A673 (cell line): ENCODE measurements around the gene CYP3A7. TPM values are rescaled to one million over a fixed set of nuclear protein-coding genes. Genes with fewer than 3 reads are reported as not detected.
"Not testable (repeated sequence)": the region's sequence is repeated elsewhere in the genome, so short reads cannot be mapped to it uniquely, and the experiment has no call there.

ENCODE experiments used
- BruUV-seq: library from RNA; stranded (reverse); fragments of 400-500 nt; replicated peaks from 2 replicates; lab custom pipeline; 2021; lab: Mats Ljungman, UMichigan
- CTCF ChIA-PET: fragments of 300-600 bp; sonication (Branson Sonifier 250); formaldehyde crosslinking; loops from one replicate; lab custom pipeline; 2022; ENCODE audit warnings: antibody characterized with exemption; lab: Charles Lee
- POLR2A ChIA-PET: fragments of 300-600 bp; sonication (Branson Sonifier 250); formaldehyde crosslinking; loops from one replicate; lab custom pipeline; 2022; ENCODE audit warnings: antibody characterized with exemption; ENCODE audit not compliant: low non-redundant PET; lab: Charles Lee
- DNase-seq: peaks from one replicate; pipeline ENCODE4 v3.0.0-alpha.2; 2015; ENCODE audit warnings: low spot score
- H3K27ac ChIP-seq: fragments of 200-600 bp; sonication (generic); 2 replicates; pipeline ENCODE4 v1.5.1; 2016; ENCODE audit warnings: mixed run types, low read depth, mild to moderate bottlenecking, mixed read lengths, antibody characterized with exemption, low read length; ENCODE audit not compliant: poor library complexity, severe bottlenecking
- H3K27me3 ChIP-seq: fragments of 200-600 bp; sonication (generic); replicated peaks from 2 replicates; pipeline ENCODE4 v1.6.1; 2017; ENCODE audit warnings: mixed run types, low read depth, mild to moderate bottlenecking, mixed read lengths, antibody characterized with exemption, low read length; ENCODE audit not compliant: insufficient read depth, poor library complexity
- H3K36me3 ChIP-seq: fragments of 200-600 bp; sonication (generic); 2 replicates; pipeline ENCODE4 v1.6.1; 2016; ENCODE audit warnings: mixed run types, mild to moderate bottlenecking, mixed read lengths, antibody characterized with exemption, low read length; ENCODE audit not compliant: insufficient read depth, poor library complexity, severe bottlenecking
- H3K4me1 ChIP-seq: fragments of 200-600 bp; sonication (generic); 2 replicates; pipeline ENCODE4 v1.6.1; 2017; ENCODE audit warnings: mixed run types, mild to moderate bottlenecking, mixed read lengths, antibody characterized with exemption, low read length; ENCODE audit not compliant: insufficient read depth, poor library complexity, severe bottlenecking
- H3K4me3 ChIP-seq: fragments of 200-600 bp; sonication (generic); 2 replicates; pipeline ENCODE4 v1.5.1; 2016; ENCODE audit warnings: low read depth, mixed run types, mild to moderate bottlenecking, mixed read lengths, low read length; ENCODE audit not compliant: poor library complexity, severe bottlenecking
- H3K9me3 ChIP-seq: fragments of 200-600 bp; sonication (generic); 2 replicates; pipeline ENCODE4 v1.6.1; 2016; ENCODE audit warnings: mixed run types, low read depth, mild to moderate bottlenecking, mixed read lengths, antibody characterized with exemption, low read length; ENCODE audit not compliant: poor library complexity, severe bottlenecking
- EZH2 ChIP-seq: fragments of 200-600 bp; sonication (generic); IDR thresholded peaks from 2 replicates; pipeline ENCODE4 v1.6.1; 2017; ENCODE audit warnings: borderline replicate concordance, low read depth, mild to moderate bottlenecking, mixed read lengths, antibody characterized with exemption, low read length; ENCODE audit not compliant: poor library complexity, severe bottlenecking
- intact Hi-C: fragments of 100-400 bp; cut with micrococcal nuclease; formaldehyde crosslinking; loops from one replicate; pipeline ENCODE4 v1.10.0; 2022; ENCODE audit not compliant: unreplicated experiment
- total RNA-seq: library from RNA; stranded (reverse); gene quantifications from 2 replicates; pipeline ENCODE4 v1.2.3, GENCODE V29; 2021
- TF ChIP-seq, protein P1 (sequence below): fragments of 300-800, 200-600 bp; sonication (generic); conservative IDR thresholded peaks from 2 replicates; pipeline ENCODE4 v1.5.1; 2017; ENCODE audit warnings: low read depth, mild to moderate bottlenecking, antibody characterized with exemption, low read length, moderate library complexity, mixed read lengths

The CYP3A7 gene
- total RNA-seq, 1 experiment from 2014 or later: not detected

DNA sequence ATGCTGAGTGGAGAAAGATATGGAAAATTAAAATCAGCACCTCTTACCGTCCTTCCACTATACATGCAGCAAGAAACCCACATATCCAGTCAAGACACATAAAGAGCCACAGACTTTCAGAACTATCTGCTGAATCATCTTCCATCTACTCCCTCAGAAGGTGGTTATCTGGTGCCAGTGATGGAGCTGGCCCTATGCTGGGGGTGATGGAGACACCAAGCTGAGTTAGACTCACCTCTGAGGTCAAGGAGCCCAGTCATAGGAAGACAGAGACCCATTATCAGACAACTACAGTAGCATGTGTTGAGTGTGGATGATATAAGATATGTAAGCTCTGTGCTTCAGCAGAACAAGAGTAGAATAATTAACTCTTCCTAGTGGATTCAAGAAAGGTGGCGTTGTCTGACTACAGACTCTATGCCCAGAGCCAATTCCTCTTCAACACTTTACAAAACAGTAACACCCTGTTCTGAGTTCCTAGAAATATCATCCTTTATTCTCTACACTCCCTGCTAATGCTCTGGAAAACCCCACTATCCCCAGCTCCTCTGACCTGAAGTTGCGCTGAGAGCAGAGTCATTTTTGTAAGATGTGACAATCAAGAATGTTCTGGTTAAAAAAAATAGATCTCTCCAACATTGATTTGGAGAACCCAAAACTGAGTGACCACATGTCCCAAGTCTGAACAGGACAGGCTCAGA lies 69.5 kb downstream of the CYP3A7 start:
- H3K4me3 ChIP-seq: no peak overlapping the region
- POLR2A ChIA-PET: no interaction called here
- no peak for TF ChIP-seq EZH2
- TF ChIP-seq, protein P1, sequence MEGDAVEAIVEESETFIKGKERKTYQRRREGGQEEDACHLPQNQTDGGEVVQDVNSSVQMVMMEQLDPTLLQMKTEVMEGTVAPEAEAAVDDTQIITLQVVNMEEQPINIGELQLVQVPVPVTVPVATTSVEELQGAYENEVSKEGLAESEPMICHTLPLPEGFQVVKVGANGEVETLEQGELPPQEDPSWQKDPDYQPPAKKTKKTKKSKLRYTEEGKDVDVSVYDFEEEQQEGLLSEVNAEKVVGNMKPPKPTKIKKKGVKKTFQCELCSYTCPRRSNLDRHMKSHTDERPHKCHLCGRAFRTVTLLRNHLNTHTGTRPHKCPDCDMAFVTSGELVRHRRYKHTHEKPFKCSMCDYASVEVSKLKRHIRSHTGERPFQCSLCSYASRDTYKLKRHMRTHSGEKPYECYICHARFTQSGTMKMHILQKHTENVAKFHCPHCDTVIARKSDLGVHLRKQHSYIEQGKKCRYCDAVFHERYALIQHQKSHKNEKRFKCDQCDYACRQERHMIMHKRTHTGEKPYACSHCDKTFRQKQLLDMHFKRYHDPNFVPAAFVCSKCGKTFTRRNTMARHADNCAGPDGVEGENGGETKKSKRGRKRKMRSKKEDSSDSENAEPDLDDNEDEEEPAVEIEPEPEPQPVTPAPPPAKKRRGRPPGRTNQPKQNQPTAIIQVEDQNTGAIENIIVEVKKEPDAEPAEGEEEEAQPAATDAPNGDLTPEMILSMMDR: no peak
- no peaks in the 10 kb centered on the region for H3K36me3 ChIP-seq
- no peaks in the 10 kb centered on the region for H3K27me3 ChIP-seq
- BruUV-seq: no TSS peak
- CTCF ChIA-PET: no interaction called here
- DNase-seq: no peak
- no peaks in the 10 kb centered on the region for H3K4me1 ChIP-seq
- H3K27ac ChIP-seq: no peak overlapping the region
- intact Hi-C loops: no loop called here
- no peaks in the 10 kb centered on the region for H3K9me3 ChIP-seq

DNA sequence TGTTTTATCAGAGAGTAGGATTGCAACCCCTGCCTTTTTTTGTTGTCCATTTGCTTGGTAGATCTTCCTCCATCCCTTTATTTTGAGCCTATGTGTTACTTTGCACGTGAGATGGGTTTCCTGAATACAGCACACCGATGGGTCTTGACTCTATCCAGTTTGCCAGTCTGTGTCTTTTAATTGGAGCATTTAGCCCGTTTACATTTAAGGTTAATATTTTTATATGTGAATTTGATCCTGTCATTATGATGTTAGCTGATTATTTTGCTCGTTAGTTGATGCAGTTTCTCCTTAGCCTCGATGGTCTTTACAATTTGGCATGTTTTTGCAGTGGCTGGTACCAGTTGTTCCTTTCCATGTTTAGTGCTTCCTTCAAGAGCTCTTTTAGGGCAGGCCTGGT lies 77.1 kb downstream of the CYP3A7 start:
- H3K27ac ChIP-seq, intact Hi-C loops, H3K27me3 ChIP-seq, DNase-seq, H3K4me3 ChIP-seq, BruUV-seq, H3K4me1 ChIP-seq, H3K9me3 ChIP-seq, H3K36me3 ChIP-seq, CTCF ChIA-PET, POLR2A ChIA-PET: not testable (repeated sequence)

Other genes with a start within 250 kb of the CYP3A7 start
- 19.3 and 20.2 TPM in 2 replicates for gene ZNF394, start 234.9 kb downstream of the CYP3A7 start, total RNA-seq
- gene ZKSCAN5, start 230.5 kb downstream of the CYP3A7 start, total RNA-seq: 13.3 and 13.4 TPM in 2 replicates
- gene FAM200A, start 183.1 kb downstream of the CYP3A7 start, total RNA-seq: 6.1 and 8.4 TPM in 2 replicates
- gene ZNF655, start 176.6 kb downstream of the CYP3A7 start, total RNA-seq: 59.3 and 60.6 TPM in 2 replicates
- 0.81 and 1.3 TPM in 2 replicates for gene TMEM225B, start 136.9 kb downstream of the CYP3A7 start, total RNA-seq
- gene ZSCAN25, start 118.2 kb downstream of the CYP3A7 start, total RNA-seq: 19.8 and 20.6 TPM in 2 replicates
- 9.1 and 9.9 TPM in 2 replicates for gene CYP3A5, start 55.2 kb downstream of the CYP3A7 start, total RNA-seq
- gene CYP3A4, start 49.0 kb upstream of the CYP3A7 start, total RNA-seq: not detected in 2 replicates
- gene CYP3A43, start 92.8 kb upstream of the CYP3A7 start, total RNA-seq: not detected in 2 replicates
- not detected in 2 replicates for gene OR2AE1, start 141.8 kb upstream of the CYP3A7 start, total RNA-seq
- gene TRIM4, start 184.3 kb upstream of the CYP3A7 start, total RNA-seq: 18.3 and 23.4 TPM in 2 replicates
- not detected in 2 replicates for gene GJC3, start 194.4 kb upstream of the CYP3A7 start, total RNA-seq
- not detected in 2 replicates for gene AZGP1, start 240.8 kb upstream of the CYP3A7 start, total RNA-seq